ENCODE data around the gene PRICKLE2.

GRCh38 chr3:64086479-64087252 is 138.6 kb downstream of the PRICKLE2 start:
- TF ChIP-seq, protein P1, sequence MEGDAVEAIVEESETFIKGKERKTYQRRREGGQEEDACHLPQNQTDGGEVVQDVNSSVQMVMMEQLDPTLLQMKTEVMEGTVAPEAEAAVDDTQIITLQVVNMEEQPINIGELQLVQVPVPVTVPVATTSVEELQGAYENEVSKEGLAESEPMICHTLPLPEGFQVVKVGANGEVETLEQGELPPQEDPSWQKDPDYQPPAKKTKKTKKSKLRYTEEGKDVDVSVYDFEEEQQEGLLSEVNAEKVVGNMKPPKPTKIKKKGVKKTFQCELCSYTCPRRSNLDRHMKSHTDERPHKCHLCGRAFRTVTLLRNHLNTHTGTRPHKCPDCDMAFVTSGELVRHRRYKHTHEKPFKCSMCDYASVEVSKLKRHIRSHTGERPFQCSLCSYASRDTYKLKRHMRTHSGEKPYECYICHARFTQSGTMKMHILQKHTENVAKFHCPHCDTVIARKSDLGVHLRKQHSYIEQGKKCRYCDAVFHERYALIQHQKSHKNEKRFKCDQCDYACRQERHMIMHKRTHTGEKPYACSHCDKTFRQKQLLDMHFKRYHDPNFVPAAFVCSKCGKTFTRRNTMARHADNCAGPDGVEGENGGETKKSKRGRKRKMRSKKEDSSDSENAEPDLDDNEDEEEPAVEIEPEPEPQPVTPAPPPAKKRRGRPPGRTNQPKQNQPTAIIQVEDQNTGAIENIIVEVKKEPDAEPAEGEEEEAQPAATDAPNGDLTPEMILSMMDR (conservative IDR thresholded peaks at IDR 0.05; ENCODE audit: low read depth, low read length), result no peak
- TF ChIP-seq EZH2 (IDR thresholded peaks at IDR 0.05; ENCODE audit: borderline replicate concordance, low read depth, low read length, poor library complexity, severe bottlenecking), result no peak

Data from A673 (cell line).